ENCODE measurements around the gene ELMO1. TPM values are rescaled to one million over a fixed set of nuclear protein-coding genes. Genes with fewer than 3 reads are reported as not detected.

Gene ELMO1
- total RNA-seq, 4 donors from 2014 or later = 58.7 to 293 (median 81.0) TPM

DNA sequence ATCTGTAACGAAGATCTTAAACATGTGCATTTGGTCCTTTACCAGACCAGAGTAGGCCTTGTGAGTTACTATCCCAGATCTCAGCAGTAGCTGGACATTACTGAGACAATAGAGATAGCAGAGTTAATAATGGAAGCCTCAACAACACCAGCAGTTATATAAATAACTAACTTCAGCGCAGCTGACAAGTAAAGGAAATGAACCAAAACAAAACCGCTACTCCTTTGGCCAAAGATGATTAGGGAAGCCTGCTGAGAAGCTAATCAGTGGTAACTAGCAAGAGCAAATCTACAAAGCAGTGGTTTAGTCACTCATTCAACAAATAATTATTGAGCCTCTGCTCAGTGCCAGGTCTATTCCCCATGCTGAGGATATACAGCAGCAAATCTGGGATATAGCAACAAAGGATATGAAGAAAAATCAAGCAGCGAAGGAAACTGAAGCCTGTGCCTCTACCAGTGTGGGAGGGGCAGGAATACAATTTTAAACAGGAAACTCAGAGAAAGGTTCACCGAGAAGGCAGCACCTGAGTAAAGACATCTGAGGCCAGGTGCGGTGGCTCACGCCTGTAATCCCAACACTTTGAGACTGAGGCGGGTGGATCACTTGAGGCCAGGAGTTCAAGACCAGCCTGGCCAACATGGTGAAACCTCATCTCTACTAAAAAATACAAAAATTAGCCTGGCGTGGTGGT is 103.6 kb downstream of the ELMO1 start:
- ATAC-seq (ENCODE audit: low FRiP score) = no peak
- TF ChIP-seq, protein P1, sequence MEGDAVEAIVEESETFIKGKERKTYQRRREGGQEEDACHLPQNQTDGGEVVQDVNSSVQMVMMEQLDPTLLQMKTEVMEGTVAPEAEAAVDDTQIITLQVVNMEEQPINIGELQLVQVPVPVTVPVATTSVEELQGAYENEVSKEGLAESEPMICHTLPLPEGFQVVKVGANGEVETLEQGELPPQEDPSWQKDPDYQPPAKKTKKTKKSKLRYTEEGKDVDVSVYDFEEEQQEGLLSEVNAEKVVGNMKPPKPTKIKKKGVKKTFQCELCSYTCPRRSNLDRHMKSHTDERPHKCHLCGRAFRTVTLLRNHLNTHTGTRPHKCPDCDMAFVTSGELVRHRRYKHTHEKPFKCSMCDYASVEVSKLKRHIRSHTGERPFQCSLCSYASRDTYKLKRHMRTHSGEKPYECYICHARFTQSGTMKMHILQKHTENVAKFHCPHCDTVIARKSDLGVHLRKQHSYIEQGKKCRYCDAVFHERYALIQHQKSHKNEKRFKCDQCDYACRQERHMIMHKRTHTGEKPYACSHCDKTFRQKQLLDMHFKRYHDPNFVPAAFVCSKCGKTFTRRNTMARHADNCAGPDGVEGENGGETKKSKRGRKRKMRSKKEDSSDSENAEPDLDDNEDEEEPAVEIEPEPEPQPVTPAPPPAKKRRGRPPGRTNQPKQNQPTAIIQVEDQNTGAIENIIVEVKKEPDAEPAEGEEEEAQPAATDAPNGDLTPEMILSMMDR (IDR thresholded peaks at IDR 0.05) = no peak

DNA sequence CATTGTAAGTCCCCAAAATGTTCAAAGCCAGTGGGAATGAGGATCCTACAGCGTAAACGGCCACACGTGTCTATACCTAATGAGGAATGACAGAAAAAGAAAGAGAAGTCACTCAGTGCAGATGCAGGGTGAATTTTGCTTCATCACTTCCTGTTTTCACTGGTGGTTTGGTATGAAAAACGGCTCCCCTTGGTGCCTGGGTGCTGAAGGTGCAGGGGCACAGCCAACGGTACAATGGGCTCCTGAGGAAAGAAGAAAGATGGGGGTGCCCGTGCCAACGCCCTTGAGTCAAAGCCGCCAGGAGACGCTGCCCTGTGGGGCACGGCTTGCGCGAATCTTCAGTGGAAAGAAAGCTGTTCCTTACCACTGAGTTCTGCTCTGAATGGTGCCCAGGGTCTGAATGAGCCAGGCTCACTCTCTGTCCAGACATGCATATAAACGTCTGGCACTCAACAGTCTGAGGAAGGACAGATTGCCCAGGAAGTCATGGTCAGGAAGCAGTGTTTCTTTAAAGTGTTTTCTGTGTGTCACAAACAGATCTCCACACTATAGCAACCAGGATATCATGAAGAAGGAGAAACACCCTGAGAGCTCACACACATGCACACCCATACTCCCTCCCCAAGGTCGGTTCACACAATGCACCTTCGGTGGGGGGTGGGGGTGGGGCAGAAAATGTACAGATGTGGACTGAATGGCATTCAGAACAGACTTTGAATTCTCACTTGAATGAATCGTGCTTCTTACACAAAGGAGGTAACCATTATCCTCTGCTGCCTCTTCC is 105.8 kb downstream of the ELMO1 start:
- TF ChIP-seq, protein P1 (IDR thresholded peaks at IDR 0.05) = no peak
- no peak for ATAC-seq (ENCODE audit: low FRiP score)

More for the DNA sequence above, 103.6 kb downstream of the ELMO1 start:
- DNase-seq (ENCODE audit: low spot score) = no peak

DNA sequence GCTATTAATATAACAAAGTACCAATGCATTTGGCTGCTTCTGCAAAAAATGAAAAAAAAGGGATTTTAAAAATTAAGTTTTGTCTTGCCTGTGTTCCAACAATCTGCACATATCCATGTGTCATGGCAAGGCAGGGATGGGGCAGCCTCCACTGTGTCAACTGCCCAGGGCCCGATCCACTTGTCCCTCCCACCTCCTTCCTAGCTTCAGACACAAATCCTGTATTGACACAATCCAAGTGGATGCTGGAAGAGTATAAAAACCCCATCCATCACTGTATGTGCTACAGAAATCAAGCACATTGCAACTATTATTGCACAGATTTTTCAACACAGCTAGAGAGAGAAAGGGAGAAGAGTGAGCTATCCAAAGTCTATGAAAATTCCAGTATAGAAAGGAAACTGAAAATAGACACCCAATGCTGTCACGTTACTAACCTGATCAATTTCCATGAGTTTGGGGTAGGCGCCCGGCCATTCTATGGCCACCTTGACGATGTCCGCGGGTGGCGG is 106.4 kb downstream of the ELMO1 start:
- DNase-seq (ENCODE audit: low spot score) (no peak), ATAC-seq (ENCODE audit: low FRiP score) (no peak)
- TF ChIP-seq, protein P1 (IDR thresholded peaks at IDR 0.05) = no peak

More for the DNA sequence above, 105.8 kb downstream of the ELMO1 start:
- DNase-seq (ENCODE audit: low spot score) = no peak

DNA sequence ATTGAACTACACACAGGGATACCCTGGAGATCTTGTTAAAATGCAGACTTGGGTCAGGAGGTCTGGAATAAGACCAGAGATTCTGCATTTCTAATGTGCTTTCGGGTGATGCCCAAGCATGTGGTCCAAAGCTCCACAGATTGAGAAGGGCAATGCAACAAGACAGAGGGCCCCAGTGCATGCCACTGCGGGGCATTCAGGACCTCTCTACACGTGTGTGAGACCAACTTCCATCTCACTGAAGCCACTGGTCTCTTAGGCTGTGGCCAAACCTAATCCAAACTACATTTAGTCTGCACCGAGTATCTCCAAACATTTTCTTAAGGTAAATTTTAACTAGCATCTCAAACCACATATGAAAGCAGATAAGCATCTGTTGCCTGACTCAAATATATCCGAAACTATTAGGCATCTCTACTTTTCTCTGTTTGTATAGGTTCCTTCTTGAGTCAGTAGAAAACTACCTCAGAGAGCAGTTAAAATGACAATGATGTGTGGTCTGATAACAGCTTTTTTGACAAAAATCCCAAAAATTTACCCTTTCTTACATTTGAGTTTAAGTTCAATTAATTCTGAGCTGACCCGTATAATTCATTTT is 107.5 kb downstream of the ELMO1 start:
- DNase-seq (ENCODE audit: low spot score) = no peak
- ATAC-seq (ENCODE audit: low FRiP score) = no peak
- TF ChIP-seq, protein P1 (IDR thresholded peaks at IDR 0.05) = no peak

DNA sequence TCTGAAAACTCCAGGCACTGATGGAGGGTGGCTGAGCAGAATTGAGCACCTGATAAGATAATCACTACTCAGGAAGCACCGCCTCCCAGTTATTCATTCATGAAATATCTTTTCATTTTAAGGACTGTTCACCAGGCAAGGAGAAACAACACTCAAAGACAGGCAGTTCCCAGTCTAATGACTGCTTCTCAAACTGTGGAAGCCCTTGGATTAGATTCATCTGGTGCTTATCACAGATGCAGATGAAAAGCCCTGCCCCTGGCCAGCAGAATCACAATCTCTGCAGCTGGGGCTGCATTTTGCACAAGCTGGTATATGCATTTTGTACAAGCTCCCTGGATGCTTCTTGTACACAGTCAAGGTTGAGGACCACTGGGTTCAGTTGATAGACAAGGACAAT is 109.7 kb downstream of the ELMO1 start:
- no peak for ATAC-seq (ENCODE audit: low FRiP score)
- DNase-seq (ENCODE audit: low spot score) = no peak

DNA sequence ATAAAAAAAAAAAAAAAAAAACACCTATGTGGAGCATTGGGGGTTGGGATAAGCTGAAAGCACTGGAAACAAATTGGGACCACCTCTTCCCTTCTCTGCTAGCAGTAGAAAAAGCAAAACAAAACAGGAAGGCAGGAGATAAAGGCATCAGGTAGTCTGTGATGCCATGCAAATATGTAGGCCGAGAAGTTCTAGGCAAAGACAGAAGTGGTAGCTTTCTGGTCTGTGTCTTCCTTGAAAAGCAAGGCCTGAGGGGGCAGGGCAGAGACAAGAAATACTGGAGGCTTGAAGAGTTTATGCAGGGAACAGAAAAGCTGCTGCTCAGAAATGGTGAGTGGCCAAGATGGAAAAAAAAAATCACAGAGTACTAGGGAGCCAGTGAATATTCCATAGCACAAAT is 111.1 kb downstream of the ELMO1 start:
- TF ChIP-seq, protein P1 (IDR thresholded peaks at IDR 0.05) = no peak
- ATAC-seq (ENCODE audit: low FRiP score) = no peak
- DNase-seq (ENCODE audit: low spot score) = no peak

More for the DNA sequence above, 109.7 kb downstream of the ELMO1 start:
- TF ChIP-seq, protein P1 (IDR thresholded peaks at IDR 0.05) = no peak
